Astrocyte (in vitro differentiated cells and primary cell): ENCODE measurements around the gene LRFN5.
"Not testable (repeated sequence)": the region's sequence is repeated elsewhere in the genome, so short reads cannot be mapped to it uniquely, and the experiment has no call there.

Experiments used
- CTCF ChIP-seq: IDR thresholded peaks from 2 replicates; pipeline ENCODE4 v1.5.1; 2011; ENCODE audit warnings: low read depth, mild to moderate bottlenecking, inconsistent platforms, low read length, moderate library complexity; ENCODE audit not compliant: insufficient read depth
- EZH2 ChIP-seq: IDR thresholded peaks from 2 replicates; pipeline ENCODE4 v1.6.1; 2012; ENCODE audit warnings: mild to moderate bottlenecking, low read length, inconsistent platforms; ENCODE audit not compliant: insufficient read depth

DNA sequence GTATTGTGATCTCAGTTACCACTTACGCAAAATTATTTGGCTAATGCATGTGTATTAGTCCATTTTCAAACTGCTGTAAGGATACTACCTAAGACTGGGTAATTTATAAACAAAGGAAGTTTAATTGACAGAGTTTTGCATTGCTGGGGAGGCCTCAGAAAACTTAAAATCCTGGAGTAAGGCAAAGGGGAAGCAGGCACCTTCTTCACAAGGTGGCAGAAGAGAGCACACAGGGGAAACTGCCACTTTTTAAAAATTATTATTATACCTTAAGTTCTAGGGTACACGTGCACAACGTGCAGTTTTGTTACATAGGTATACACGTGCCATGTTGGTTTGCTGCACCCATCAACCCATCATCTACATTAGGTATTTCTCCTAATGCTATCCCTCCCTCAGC, 143.9 kb downstream of the LRFN5 start:
- not testable (repeated sequence) for TF ChIP-seq CTCF, EZH2
